ENCODE data around the gene RIOK2. TPM values are rescaled to one million over a fixed set of nuclear protein-coding genes. Genes with fewer than 3 reads are reported as not detected.

RIOK2 gene
- total and polyA plus RNA-seq, 9 of the 15 experiments (the other 6 are each of a cell fraction or from before 2014, with no cell fraction given), result 22.9 to 97.6 (median 47.8) TPM

- Histone ChIP-seq H2AFZ (ENCODE audit: low read depth, low read length) (no peak overlapping the region), H3K27me3 (ENCODE audit: control insufficient read depth in 2 of 2, insufficient read depth in 2 of 2, low read length in 2 of 2) (no peaks in the 10 kb centered on the region), H3K36me3 (ENCODE audit: control insufficient read depth, insufficient read depth, low read length) (no peaks in the 10 kb centered on the region), H3K4me1 (replicated peaks in 1 of 2; ENCODE audit: control insufficient read depth in 2 of 2, insufficient read depth in 2 of 2, low read length in 2 of 2) (no peaks in the 10 kb centered on the region), H3K4me3 (no peak overlapping the region), H4K20me1 (replicated peaks; ENCODE audit: control insufficient read depth, insufficient read depth, low read length) (no peaks in the 10 kb centered on the region; the same call in 1 of the 2 replicates), H3K27ac (ENCODE audit: extremely low read depth, low read depth, low read length) (no peak overlapping the region), H3K79me2 (ENCODE audit: control insufficient read depth, insufficient read depth, low read length) (no peaks in the 10 kb centered on the region), H3K9me1 (ENCODE audit: control insufficient read depth, insufficient read depth, low read length) (no peaks in the 10 kb centered on the region), H3K9ac (ENCODE audit: insufficient read depth in 1 of 2, low read depth in 2 of 2, low read length in 2 of 2) (no peak overlapping the region), H3K9me3 (replicated peaks; ENCODE audit: control insufficient read depth, insufficient read depth, low read depth, low read length) (no peaks in the 10 kb centered on the region), H3K4me2 (ENCODE audit: insufficient read depth, low read length) (no peak overlapping the region)
- ATAC-seq (no peak), DNase-seq (ENCODE audit: extremely low read depth in 1 of 4, low spot score in 3 of 4) (no peak), FAIRE-seq (no peak)
- ChIA-PET CTCF (ENCODE audit: low intra/inter-chr PET ratio) (no interaction called here), POLR2A (no interaction called here)
- TF ChIP-seq E2F1 (CRISPR knock-in tag; IDR thresholded peaks at IDR 0.05) (no peak), ZNF217 (CRISPR knock-in tag; IDR thresholded peaks at IDR 0.05) (no peak), SMARCB1 (IDR thresholded peaks at IDR 0.05; ENCODE audit: insufficient read length, low read depth) (no peak), KAT8 (IDR thresholded peaks at IDR 0.05; ENCODE audit: low read depth) (no peak), ASH1L (IDR thresholded peaks at IDR 0.05; ENCODE audit: borderline replicate concordance, low read depth, partially characterized antibody) (no peak), ZNF609 (CRISPR knock-in tag; IDR thresholded peaks at IDR 0.05; ENCODE audit: borderline replicate concordance) (no peak), RFX7 (CRISPR knock-in tag; IDR thresholded peaks at IDR 0.05) (no peak), FIP1L1 (IDR thresholded peaks at IDR 0.05; ENCODE audit: low read depth, low read length, poor library complexity, severe bottlenecking) (no peak), STAT5A (IDR thresholded peaks at IDR 0.05; ENCODE audit: borderline replicate concordance, low read length) (no peak), TSC22D4 (tag; IDR thresholded peaks at IDR 0.05) (no peak), RREB1 (CRISPR knock-in tag; IDR thresholded peaks at IDR 0.05) (no peak), PPARD (CRISPR knock-in tag; IDR thresholded peaks at IDR 0.05) (no peak)
- intact Hi-C loops (cut with micrococcal nuclease), result no loop called here
- in situ Hi-C loops (cut with MboI), result no loop called here
- no TSS peak for BruUV-seq (replicated peaks)
- 57% methylated on average over 4 of the region's 4 CpGs for WGBS (ENCODE audit: insufficient coverage, low coverage, missing lambda C conversion rate)
These were observed 71.4 kb downstream of the RIOK2 start for GRCh38 chr5:97111616-97112015.

Measured in K562 (cell line).